ENCODE results near the gene MYOCD. TPM values are rescaled to one million over a fixed set of nuclear protein-coding genes. Genes with fewer than 3 reads are reported as not detected.

Gene MYOCD
- total and polyA plus RNA-seq, 4 donors: 0.73 to 6.1 (median 3.1) TPM

- DNase-seq (no peak), ATAC-seq (ENCODE audit: insufficient read depth, low FRiP score) (no peak)
- Histone ChIP-seq H3K27me3 (ENCODE audit: control insufficient read depth in 3 of 3, insufficient read depth in 3 of 3, low read length in 2 of 3) (peaks cover 0 to 19% (median 0%) of the 10 kb centered on the region in 3 donors), H3K9me3 (ENCODE audit: control insufficient read depth in 4 of 4, insufficient read depth in 3 of 4, low read length in 3 of 4) (no peaks in the 10 kb centered on the region), H3K4me1 (ENCODE audit: control insufficient read depth in 5 of 5, insufficient read depth in 5 of 5, low read length in 5 of 5) (no peaks in the 10 kb centered on the region), H3K4me3 (no peak overlapping the region), H3K27ac (ENCODE audit: low read depth in 1 of 2, low read length in 1 of 2) (no peak overlapping the region), H3K36me3 (ENCODE audit: control insufficient read depth in 4 of 4, insufficient read depth in 4 of 4, low read length in 4 of 4) (no peaks in the 10 kb centered on the region), H3K9ac (ENCODE audit: insufficient read depth in 1 of 2, low read length in 2 of 2) (no peak overlapping the region)
- TF ChIP-seq CTCF (IDR thresholded peaks at IDR 0.05; ENCODE audit: control extremely low read depth, extremely low read depth): no peak
- WGBS, 2 donors: 74 to 78% methylated on average over 5 of the region's 5 CpGs
Observed at GRCh38 chr17:12627781-12628451, 37.8 kb upstream of the MYOCD start.

- no peak for DNase-seq
- no peak overlapping the region for H3K4me3 ChIP-seq
- WGBS, 2 donors: 75 to 91% methylated on average over 6 of the region's 6 CpGs
- no peaks in the 10 kb centered on the region for H3K9me3 ChIP-seq (ENCODE audit: control insufficient read depth in 4 of 4, insufficient read depth in 3 of 4, low read length in 3 of 4)
- no peak overlapping the region for H3K9ac ChIP-seq (ENCODE audit: insufficient read depth in 1 of 2, low read length in 2 of 2)
- no peak for TF ChIP-seq CTCF (IDR thresholded peaks at IDR 0.05; ENCODE audit: control extremely low read depth, extremely low read depth)
- no peak for ATAC-seq (ENCODE audit: insufficient read depth, low FRiP score)
- H3K27me3 ChIP-seq (ENCODE audit: control insufficient read depth in 3 of 3, insufficient read depth in 3 of 3, low read length in 2 of 3): peaks cover 0 to 24% (median 0%) of the 10 kb centered on the region in 3 donors
- H3K4me1 ChIP-seq (ENCODE audit: control insufficient read depth in 5 of 5, insufficient read depth in 5 of 5, low read length in 5 of 5): no peaks in the 10 kb centered on the region
- no peak overlapping the region for H3K27ac ChIP-seq (ENCODE audit: low read depth in 1 of 2, low read length in 1 of 2)
- no peaks in the 10 kb centered on the region for H3K36me3 ChIP-seq (ENCODE audit: control insufficient read depth in 4 of 4, insufficient read depth in 4 of 4, low read length in 4 of 4)
Observed at GRCh38 chr17:12631076-12631475, 34.6 kb upstream of the MYOCD start.

GRCh38 chr17:12632785-12633184 is 32.9 kb upstream of the MYOCD start:
- Histone ChIP-seq H3K9ac (ENCODE audit: insufficient read depth in 1 of 2, low read length in 2 of 2) (no peak overlapping the region), H3K36me3 (ENCODE audit: control insufficient read depth in 4 of 4, insufficient read depth in 4 of 4, low read length in 4 of 4) (no peaks in the 10 kb centered on the region), H3K4me3 (no peak overlapping the region), H3K9me3 (ENCODE audit: control insufficient read depth in 4 of 4, insufficient read depth in 3 of 4, low read length in 3 of 4) (no peaks in the 10 kb centered on the region), H3K27me3 (ENCODE audit: control insufficient read depth in 3 of 3, insufficient read depth in 3 of 3, low read length in 2 of 3) (peaks cover 0 to 25% (median 0%) of the 10 kb centered on the region in 3 donors), H3K4me1 (ENCODE audit: control insufficient read depth in 5 of 5, insufficient read depth in 5 of 5, low read length in 5 of 5) (peaks cover 0 to 7% (median 4%) of the 10 kb centered on the region in 5 donors), H3K27ac (ENCODE audit: low read depth in 1 of 2, low read length in 1 of 2) (no peak overlapping the region)
- 89 to 90% methylated on average over 5 of the region's 5 CpGs for WGBS, 2 donors
- DNase-seq (no peak), ATAC-seq (ENCODE audit: insufficient read depth, low FRiP score) (no peak)
- no peak for TF ChIP-seq CTCF (IDR thresholded peaks at IDR 0.05; ENCODE audit: control extremely low read depth, extremely low read depth)
